Measurements from ENCODE around the gene DCTPP1. TPM values are rescaled to one million over a fixed set of nuclear protein-coding genes. Genes with fewer than 3 reads are reported as not detected.
A peak's percentile ranks its signal among the peaks of the same experiment; 100 is the strongest.

DCTPP1 gene
- total and polyA plus RNA-seq, 2 of the 13 experiments (the other 11 are each of a cell fraction or from before 2014, with no cell fraction given) = 54.8 to 74.4 TPM

DNA sequence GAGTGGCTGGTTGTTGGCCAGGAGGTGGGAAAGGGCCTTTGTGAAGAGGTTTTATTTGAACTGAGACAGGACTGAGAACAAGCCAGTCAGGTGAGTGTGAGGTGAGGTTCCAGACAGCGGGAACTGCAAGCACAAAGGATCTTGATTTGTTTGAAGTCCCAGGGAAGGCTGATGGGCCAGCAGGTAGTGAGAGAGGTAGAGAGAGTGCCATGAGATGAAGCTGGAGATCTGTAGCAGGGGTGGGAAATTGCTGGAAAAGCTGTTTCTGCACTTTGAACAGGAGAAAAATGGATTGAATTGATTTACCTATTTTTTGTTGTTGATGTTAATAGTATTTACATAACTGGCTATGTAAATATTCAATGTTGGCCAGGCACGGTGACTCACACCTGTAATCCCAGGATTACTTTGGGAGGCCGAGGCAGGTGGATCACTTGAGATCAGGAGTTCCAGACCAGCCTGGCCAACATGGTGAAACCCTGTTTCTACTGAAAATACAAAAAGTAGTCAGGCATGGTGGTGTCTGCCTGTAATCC is 7.7 kb upstream of the DCTPP1 start (continued):
- TF ChIP-seq, protein P1, sequence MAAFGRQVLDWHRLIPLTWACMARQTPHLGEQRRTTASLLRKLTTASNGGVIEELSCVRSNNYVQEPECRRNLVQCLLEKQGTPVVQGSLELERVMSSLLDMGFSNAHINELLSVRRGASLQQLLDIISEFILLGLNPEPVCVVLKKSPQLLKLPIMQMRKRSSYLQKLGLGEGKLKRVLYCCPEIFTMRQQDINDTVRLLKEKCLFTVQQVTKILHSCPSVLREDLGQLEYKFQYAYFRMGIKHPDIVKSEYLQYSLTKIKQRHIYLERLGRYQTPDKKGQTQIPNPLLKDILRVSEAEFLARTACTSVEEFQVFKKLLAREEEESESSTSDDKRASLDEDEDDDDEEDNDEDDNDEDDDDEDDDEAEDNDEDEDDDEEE (CRISPR knock-in tag; IDR thresholded peaks at IDR 0.05) = no peak; the same call in 1 of the 2 replicates
- TF ChIP-seq MTF2 (CRISPR knock-in tag; IDR thresholded peaks at IDR 0.05; ENCODE audit: borderline replicate concordance) (no peak), ZNF296 (CRISPR knock-in tag; conservative IDR thresholded peaks at IDR 0.05) (no peak), ZNF446 (CRISPR knock-in tag; IDR thresholded peaks at IDR 0.05) (0 out of 2 replicates have a peak, but pooled peaks have one; percentile 51), ZNF788 (CRISPR knock-in tag; IDR thresholded peaks at IDR 0.05; ENCODE audit: borderline replicate concordance) (no peak), TEAD3 (CRISPR knock-in tag; optimal IDR thresholded peaks at IDR 0.05; ENCODE audit: borderline replicate concordance) (peak; percentile 46), SIN3B (IDR thresholded peaks at IDR 0.05; ENCODE audit: low read length) (no peak), MAFK (conservative IDR thresholded peaks at IDR 0.05 in 1 of 2, IDR thresholded peaks at IDR 0.05 in 1 of 2; ENCODE audit: low read length in 2 of 2) (no peak), TRIM24 (CRISPR knock-in tag; IDR thresholded peaks at IDR 0.05) (no peak), ARID2 (CRISPR knock-in tag; IDR thresholded peaks at IDR 0.05; ENCODE audit: borderline replicate concordance) (no peak), NR2C2 (CRISPR knock-in tag; IDR thresholded peaks at IDR 0.05; ENCODE audit: borderline replicate concordance) (no peak; the same call in 1 of the 2 replicates), ZNF616 (CRISPR knock-in tag; IDR thresholded peaks at IDR 0.05; ENCODE audit: low read depth) (0 out of 2 replicates have a peak, but pooled peaks have one; percentile 35), ZNF7 (CRISPR knock-in tag; IDR thresholded peaks at IDR 0.05) (no peak), CREB1 (IDR thresholded peaks at IDR 0.05) (no peak), CREB1 (CRISPR knock-in tag; IDR thresholded peaks at IDR 0.05) (peak; percentile 46), ZNF607 (CRISPR knock-in tag; IDR thresholded peaks at IDR 0.05; ENCODE audit: borderline replicate concordance) (no peak; the same call in 1 of the 2 replicates), ZNF34 (CRISPR knock-in tag; IDR thresholded peaks at IDR 0.05; ENCODE audit: borderline replicate concordance) (no peak), AGO1 (IDR thresholded peaks at IDR 0.05; ENCODE audit: low read depth, low read length, poor library complexity, severe bottlenecking) (no peak), SMAD9 (CRISPR knock-in tag; IDR thresholded peaks at IDR 0.05) (no peak), FOXK2 (IDR thresholded peaks at IDR 0.05) (peak; percentile 41), MAFF (IDR thresholded peaks at IDR 0.05; ENCODE audit: low read depth, low read length) (no peak)
- TF ChIP-seq, protein P2, sequence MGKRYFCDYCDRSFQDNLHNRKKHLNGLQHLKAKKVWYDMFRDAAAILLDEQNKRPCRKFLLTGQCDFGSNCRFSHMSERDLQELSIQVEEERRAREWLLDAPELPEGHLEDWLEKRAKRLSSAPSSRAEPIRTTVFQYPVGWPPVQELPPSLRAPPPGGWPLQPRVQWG (CRISPR knock-in tag; IDR thresholded peaks at IDR 0.05; ENCODE audit: borderline replicate concordance, low read depth) = no peak
- TF ChIP-seq, protein P3, sequence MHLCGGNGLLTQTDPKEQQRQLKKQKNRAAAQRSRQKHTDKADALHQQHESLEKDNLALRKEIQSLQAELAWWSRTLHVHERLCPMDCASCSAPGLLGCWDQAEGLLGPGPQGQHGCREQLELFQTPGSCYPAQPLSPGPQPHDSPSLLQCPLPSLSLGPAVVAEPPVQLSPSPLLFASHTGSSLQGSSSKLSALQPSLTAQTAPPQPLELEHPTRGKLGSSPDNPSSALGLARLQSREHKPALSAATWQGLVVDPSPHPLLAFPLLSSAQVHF (CRISPR knock-in tag; IDR thresholded peaks at IDR 0.05) = no peak
- TF ChIP-seq, protein P4, sequence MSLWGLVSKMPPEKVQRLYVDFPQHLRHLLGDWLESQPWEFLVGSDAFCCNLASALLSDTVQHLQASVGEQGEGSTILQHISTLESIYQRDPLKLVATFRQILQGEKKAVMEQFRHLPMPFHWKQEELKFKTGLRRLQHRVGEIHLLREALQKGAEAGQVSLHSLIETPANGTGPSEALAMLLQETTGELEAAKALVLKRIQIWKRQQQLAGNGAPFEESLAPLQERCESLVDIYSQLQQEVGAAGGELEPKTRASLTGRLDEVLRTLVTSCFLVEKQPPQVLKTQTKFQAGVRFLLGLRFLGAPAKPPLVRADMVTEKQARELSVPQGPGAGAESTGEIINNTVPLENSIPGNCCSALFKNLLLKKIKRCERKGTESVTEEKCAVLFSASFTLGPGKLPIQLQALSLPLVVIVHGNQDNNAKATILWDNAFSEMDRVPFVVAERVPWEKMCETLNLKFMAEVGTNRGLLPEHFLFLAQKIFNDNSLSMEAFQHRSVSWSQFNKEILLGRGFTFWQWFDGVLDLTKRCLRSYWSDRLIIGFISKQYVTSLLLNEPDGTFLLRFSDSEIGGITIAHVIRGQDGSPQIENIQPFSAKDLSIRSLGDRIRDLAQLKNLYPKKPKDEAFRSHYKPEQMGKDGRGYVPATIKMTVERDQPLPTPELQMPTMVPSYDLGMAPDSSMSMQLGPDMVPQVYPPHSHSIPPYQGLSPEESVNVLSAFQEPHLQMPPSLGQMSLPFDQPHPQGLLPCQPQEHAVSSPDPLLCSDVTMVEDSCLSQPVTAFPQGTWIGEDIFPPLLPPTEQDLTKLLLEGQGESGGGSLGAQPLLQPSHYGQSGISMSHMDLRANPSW (CRISPR knock-in tag; IDR thresholded peaks at IDR 0.05; ENCODE audit: borderline replicate concordance) = 0 out of 2 replicates have a peak, but pooled peaks have one; percentile 31
- TF ChIP-seq, protein P5, sequence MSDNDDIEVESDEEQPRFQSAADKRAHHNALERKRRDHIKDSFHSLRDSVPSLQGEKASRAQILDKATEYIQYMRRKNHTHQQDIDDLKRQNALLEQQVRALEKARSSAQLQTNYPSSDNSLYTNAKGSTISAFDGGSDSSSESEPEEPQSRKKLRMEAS (IDR thresholded peaks at IDR 0.05) = no peak; the same call in 1 of the 2 replicates

Data from HepG2 (cell line).